MCF 10A (cell line): ENCODE measurements around the gene IRF2. TPM values are rescaled to one million over a fixed set of nuclear protein-coding genes. Genes with fewer than 3 reads are reported as not detected.

Experiments used
- BruUV-seq: library from RNA; stranded (reverse); fragments of 400-500 nt; replicated peaks from 2 replicates; lab custom pipeline; 2021; lab: Mats Ljungman, UMichigan
- CTCF ChIA-PET: fragments of 300-600 bp; sonication (Branson Sonifier 250); formaldehyde crosslinking; extraction: SDS; loops from one replicate; lab custom pipeline; 2021; ENCODE audit warnings: antibody characterized with exemption, inconsistent platforms; lab: Yijun Ruan, JAX
- POLR2A ChIA-PET: fragments of 300-600, 350-650 bp; sonication (Branson Sonifier 250); formaldehyde crosslinking; extraction: SDS; loops from one replicate; lab custom pipeline; 2020; ENCODE audit warnings: antibody characterized with exemption, inconsistent platforms; lab: Yijun Ruan, JAX
- DNase-seq: peaks from one replicate; pipeline ENCODE4 v3.0.0-alpha.2; 2018; ENCODE audit not compliant: unreplicated experiment
- H3K27ac Mint-ChIP-seq: one replicate; pipeline ENCODE4 v1.8.0; 2022; ENCODE audit warnings: mild to moderate bottlenecking, low read depth, mixed read lengths; ENCODE audit not compliant: unreplicated experiment
- H3K27me3 Mint-ChIP-seq: one replicate; pipeline ENCODE4 v1.8.0; 2022; ENCODE audit warnings: mixed read lengths; ENCODE audit not compliant: insufficient read depth, unreplicated experiment
- H3K36me3 Mint-ChIP-seq: one replicate; pipeline ENCODE4 v1.8.0; 2022; ENCODE audit warnings: mild to moderate bottlenecking, moderate library complexity, mixed read lengths; ENCODE audit not compliant: insufficient read depth, unreplicated experiment
- H3K4me1 Mint-ChIP-seq: one replicate; pipeline ENCODE4 v1.8.0; 2022; ENCODE audit warnings: mixed read lengths; ENCODE audit not compliant: insufficient read depth, unreplicated experiment
- H3K4me3 Mint-ChIP-seq: one replicate; pipeline ENCODE4 v1.8.0; 2022; ENCODE audit warnings: mild to moderate bottlenecking, moderate library complexity, mixed read lengths; ENCODE audit not compliant: unreplicated experiment
- H3K9me3 Mint-ChIP-seq: one replicate; pipeline ENCODE4 v1.8.0; 2022; ENCODE audit warnings: mixed read lengths; ENCODE audit not compliant: unreplicated experiment
- intact Hi-C: fragments of 100-400 bp; cut with micrococcal nuclease; formaldehyde crosslinking; loops from 2 replicates; pipeline ENCODE4 v1.14.1; 2022
- total RNA-seq: library from RNA; stranded (reverse); gene quantifications from 2 replicates; pipeline ENCODE4 v1.2.3, GENCODE V29; 2022
- TF ChIP-seq, protein P1 (sequence below): fragments of 200-600 bp; IDR thresholded peaks from one replicate; pipeline ENCODE4 v1.8.0; 2022; ENCODE audit warnings: antibody characterized with exemption, mild to moderate bottlenecking; ENCODE audit not compliant: unreplicated experiment

Gene IRF2
- total RNA-seq, 1 experiment from 2014 or later: 20.8 TPM

DNA sequence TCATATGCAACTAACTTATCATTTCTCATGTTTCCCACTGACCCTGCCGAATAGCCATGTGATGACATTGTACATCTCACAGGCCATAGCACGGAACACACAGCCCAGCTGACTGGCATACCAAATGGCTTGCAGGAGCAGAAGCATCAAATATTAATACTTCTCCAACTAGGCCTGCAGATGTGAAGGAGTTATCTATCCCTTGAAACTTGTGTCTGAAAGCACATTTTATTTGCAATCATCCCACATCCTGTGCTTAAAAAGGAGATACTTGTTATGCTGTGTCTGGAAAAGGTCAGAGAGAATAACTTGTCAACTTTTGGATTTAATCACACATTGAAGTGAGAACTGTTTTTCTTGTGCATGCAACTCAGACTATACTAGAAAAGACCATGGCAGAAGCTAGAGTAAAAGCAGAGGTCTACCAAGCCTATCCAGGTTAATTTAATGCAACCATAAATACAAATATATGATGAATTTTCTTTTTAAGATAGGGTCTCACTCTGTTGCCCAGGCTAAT, 100.4 kb downstream of the IRF2 start:
- no peaks in the 10 kb centered on the region for H3K36me3 Mint-ChIP-seq
- H3K9me3 Mint-ChIP-seq: peaks cover 5% of the 10 kb centered on the region
- intact Hi-C loops: no loop called here
- CTCF ChIA-PET: no interaction called here
- peaks cover 17% of the 10 kb centered on the region for H3K4me1 Mint-ChIP-seq
- DNase-seq: no peak
- H3K27ac Mint-ChIP-seq: no peak overlapping the region
- no peaks in the 10 kb centered on the region for H3K27me3 Mint-ChIP-seq
- BruUV-seq: no TSS peak
- POLR2A ChIA-PET: no interaction called here
- no peak overlapping the region for H3K4me3 Mint-ChIP-seq
- TF ChIP-seq, protein P1, sequence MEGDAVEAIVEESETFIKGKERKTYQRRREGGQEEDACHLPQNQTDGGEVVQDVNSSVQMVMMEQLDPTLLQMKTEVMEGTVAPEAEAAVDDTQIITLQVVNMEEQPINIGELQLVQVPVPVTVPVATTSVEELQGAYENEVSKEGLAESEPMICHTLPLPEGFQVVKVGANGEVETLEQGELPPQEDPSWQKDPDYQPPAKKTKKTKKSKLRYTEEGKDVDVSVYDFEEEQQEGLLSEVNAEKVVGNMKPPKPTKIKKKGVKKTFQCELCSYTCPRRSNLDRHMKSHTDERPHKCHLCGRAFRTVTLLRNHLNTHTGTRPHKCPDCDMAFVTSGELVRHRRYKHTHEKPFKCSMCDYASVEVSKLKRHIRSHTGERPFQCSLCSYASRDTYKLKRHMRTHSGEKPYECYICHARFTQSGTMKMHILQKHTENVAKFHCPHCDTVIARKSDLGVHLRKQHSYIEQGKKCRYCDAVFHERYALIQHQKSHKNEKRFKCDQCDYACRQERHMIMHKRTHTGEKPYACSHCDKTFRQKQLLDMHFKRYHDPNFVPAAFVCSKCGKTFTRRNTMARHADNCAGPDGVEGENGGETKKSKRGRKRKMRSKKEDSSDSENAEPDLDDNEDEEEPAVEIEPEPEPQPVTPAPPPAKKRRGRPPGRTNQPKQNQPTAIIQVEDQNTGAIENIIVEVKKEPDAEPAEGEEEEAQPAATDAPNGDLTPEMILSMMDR: no peak

DNA sequence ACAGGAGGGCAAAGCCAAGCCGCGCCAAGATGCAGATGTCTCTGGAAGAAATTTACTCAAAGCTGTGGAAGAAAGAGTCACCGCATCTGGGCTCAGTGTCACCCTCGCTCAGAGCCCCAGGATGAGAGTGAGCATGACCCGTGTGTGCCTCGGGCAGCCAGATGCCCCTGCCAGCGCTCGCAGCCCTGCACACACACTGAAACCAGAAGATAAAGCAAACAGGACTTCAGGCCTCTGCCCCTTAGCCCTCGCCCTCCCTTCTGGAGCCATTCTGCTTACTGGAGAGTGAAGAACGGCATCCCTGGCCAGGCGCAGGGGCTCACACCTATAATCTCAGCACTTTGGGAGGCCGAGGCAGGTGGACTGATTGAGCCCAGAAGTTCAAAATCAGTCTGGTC, 103.0 kb downstream of the IRF2 start:
- TF ChIP-seq, protein P1: no peak
- no TSS peak for BruUV-seq
- intact Hi-C loops: no loop called here
- no peaks in the 10 kb centered on the region for H3K36me3 Mint-ChIP-seq
- H3K4me3 Mint-ChIP-seq: no peak overlapping the region
- peaks cover 5% of the 10 kb centered on the region for H3K9me3 Mint-ChIP-seq
- peaks cover 15% of the 10 kb centered on the region for H3K4me1 Mint-ChIP-seq
- ChIA-PET CTCF (interaction anchor here (0.6 kb wide), 1 partner anchor 416 kb away, joined by 3 read pairs; no protein-coding TSS in a partner anchor), POLR2A (interaction anchor here (0.9 kb wide), 1 partner anchor 14 kb away, joined by 4 read pairs; no protein-coding TSS in a partner anchor)
- no peak overlapping the region for H3K27ac Mint-ChIP-seq
- H3K27me3 Mint-ChIP-seq: no peaks in the 10 kb centered on the region
- DNase-seq: no peak

DNA sequence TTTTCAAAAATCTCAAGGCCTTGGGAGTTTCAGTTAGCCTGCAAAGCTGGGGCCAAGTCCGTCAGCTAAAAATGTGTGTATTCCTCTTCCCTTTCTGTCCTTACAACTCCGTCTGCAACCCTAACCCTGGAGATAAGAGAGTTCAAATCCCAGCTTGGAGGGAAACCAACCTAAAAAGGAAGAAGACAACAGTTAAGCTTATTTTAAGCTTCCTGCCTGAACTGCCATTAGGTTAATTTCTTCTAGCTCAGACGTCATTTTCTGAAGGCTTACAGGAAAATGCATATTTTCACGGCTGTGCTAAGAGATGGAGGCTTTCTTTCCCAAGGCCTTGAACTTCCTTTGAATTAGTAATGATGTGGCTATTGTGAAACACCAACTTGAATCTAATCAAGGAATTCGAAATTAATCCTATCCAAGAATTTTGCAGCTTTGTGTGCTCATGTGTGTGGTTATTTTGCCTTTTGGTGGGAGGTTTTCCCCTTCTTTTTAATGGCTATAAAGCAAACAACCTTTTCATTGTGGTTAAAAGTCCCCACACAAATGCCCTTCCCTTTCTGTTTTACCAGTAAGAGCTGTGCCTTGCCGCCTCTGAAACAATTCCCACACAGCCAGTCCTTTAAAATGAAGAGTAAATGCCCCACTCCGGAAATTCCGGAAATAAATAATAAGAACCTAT, 103.5 kb downstream of the IRF2 start:
- DNase-seq: no peak
- Mint-ChIP-seq H3K27ac (no peak overlapping the region), H3K36me3 (no peaks in the 10 kb centered on the region), H3K9me3 (peaks cover 5% of the 10 kb centered on the region), H3K4me3 (no peak overlapping the region), H3K4me1 (peaks cover 10% of the 10 kb centered on the region), H3K27me3 (no peaks in the 10 kb centered on the region)
- CTCF ChIA-PET: interaction anchor here (0.6 kb wide), 1 partner anchor 416 kb away, joined by 3 read pairs; no protein-coding TSS in a partner anchor
- TF ChIP-seq, protein P1: no peak
- POLR2A ChIA-PET: interaction anchor here (0.9 kb wide), 1 partner anchor 13 kb away, joined by 4 read pairs; no protein-coding TSS in a partner anchor
- BruUV-seq: no TSS peak
- intact Hi-C loops: no loop called here

DNA sequence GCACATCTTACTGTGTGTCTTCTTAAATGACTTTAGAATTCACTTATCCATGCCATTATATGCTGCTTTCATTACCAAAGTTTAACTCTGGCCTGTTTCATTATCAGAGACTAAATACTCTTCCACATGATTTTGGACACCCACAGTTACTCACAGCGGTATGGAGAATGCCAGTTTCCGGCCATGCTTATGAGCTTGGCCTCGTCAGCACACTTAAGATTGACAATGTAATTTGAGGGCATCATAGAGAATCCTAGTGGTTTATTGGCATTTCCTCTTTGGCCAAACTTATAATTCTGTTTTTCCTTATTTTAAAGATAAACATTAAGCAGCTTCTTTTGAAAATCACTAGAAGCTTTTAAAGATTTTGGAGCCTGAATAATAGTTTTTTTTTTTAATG, 104.5 kb downstream of the IRF2 start:
- no peak for DNase-seq

More for the DNA sequence above, 104.5 kb downstream of the IRF2 start:
- Mint-ChIP-seq H3K27ac (no peak overlapping the region), H3K4me1 (peaks cover under 1% of the 10 kb centered on the region), H3K36me3 (no peaks in the 10 kb centered on the region), H3K27me3 (no peaks in the 10 kb centered on the region), H3K9me3 (no peaks in the 10 kb centered on the region), H3K4me3 (no peak overlapping the region)
- intact Hi-C loops: no loop called here
- ChIA-PET CTCF (no interaction called here), POLR2A (no interaction called here)
- TF ChIP-seq, protein P1: no peak
- BruUV-seq: no TSS peak
